H9 (cell line): Measurements from ENCODE around the gene GRAP2. TPM values are rescaled to one million over a fixed set of nuclear protein-coding genes. Genes with fewer than 3 reads are reported as not detected.

Source experiments
- DNase-seq: peaks from one replicate; pipeline ENCODE4 v3.0.0-alpha.2; 2017
- H2AFZ ChIP-seq: one replicate; pipeline ENCODE4 v1.6.1; 2013; ENCODE audit warnings: mild to moderate bottlenecking, low read length, control low read depth, moderate library complexity
- H2AK5ac ChIP-seq: 2 replicates; pipeline ENCODE4 v1.6.1; 2013; ENCODE audit warnings: low read length, control low read depth, mixed read lengths; ENCODE audit not compliant: insufficient read length
- H2BK120ac ChIP-seq: one replicate; pipeline ENCODE4 v1.6.1; 2013; ENCODE audit warnings: low read depth, mild to moderate bottlenecking, low read length, control low read depth, inconsistent platforms; ENCODE audit not compliant: poor library complexity, severe bottlenecking
- H2BK12ac ChIP-seq: 2 replicates; pipeline ENCODE4 v1.6.1; 2013; ENCODE audit warnings: low read length, control low read depth, mixed read lengths, low read depth; ENCODE audit not compliant: insufficient read length
- H2BK15ac ChIP-seq: 2 replicates; pipeline ENCODE4 v1.6.1; 2013; ENCODE audit warnings: low read depth, low read length, control low read depth
- H2BK20ac ChIP-seq: one replicate; pipeline ENCODE4 v1.6.1; 2013; ENCODE audit warnings: low read depth, mild to moderate bottlenecking, low read length, control low read depth, inconsistent platforms; ENCODE audit not compliant: poor library complexity, severe bottlenecking
- H2BK5ac ChIP-seq: 2 replicates; pipeline ENCODE4 v1.6.1; 2013; ENCODE audit warnings: low read length, control low read depth, mixed read lengths; ENCODE audit not compliant: insufficient read length
- H3K14ac ChIP-seq: 2 replicates; pipeline ENCODE4 v1.6.1; 2013; ENCODE audit warnings: low read length, control low read depth; ENCODE audit not compliant: insufficient read depth
- H3K18ac ChIP-seq: 2 replicates; pipeline ENCODE4 v1.6.1; 2013; ENCODE audit warnings: low read depth, mild to moderate bottlenecking, mixed read lengths, low read length, control low read depth; ENCODE audit not compliant: insufficient read length
- H3K23ac ChIP-seq: 2 replicates; pipeline ENCODE4 v1.6.1; 2013; ENCODE audit warnings: low read length, control low read depth, mixed read lengths, low read depth; ENCODE audit not compliant: insufficient read length
- H3K23me2 ChIP-seq: 2 replicates; pipeline ENCODE4 v1.6.1; 2013; ENCODE audit warnings: low read depth, mild to moderate bottlenecking, mixed read lengths, low read length, control low read depth; ENCODE audit not compliant: insufficient read length, poor library complexity, severe bottlenecking
- H3K27ac ChIP-seq: 2 replicates; pipeline ENCODE4 v1.5.1; 2013; ENCODE audit warnings: low read length, control low read depth, mixed read lengths, low read depth; ENCODE audit not compliant: insufficient read length
- H3K27me3 ChIP-seq: 2 replicates; pipeline ENCODE4 v1.6.1; 2013; ENCODE audit warnings: low read length, control low read depth, inconsistent platforms; ENCODE audit not compliant: insufficient read depth
- H3K4ac ChIP-seq: 2 replicates; pipeline ENCODE4 v1.6.1; 2013; ENCODE audit warnings: low read depth, mild to moderate bottlenecking, control low read depth, inconsistent platforms, low read length, moderate library complexity
- H3K4me1 ChIP-seq: 2 replicates; pipeline ENCODE4 v1.6.1; 2013; ENCODE audit warnings: low read length, control low read depth, inconsistent platforms; ENCODE audit not compliant: insufficient read depth
- H3K4me2 ChIP-seq: 2 replicates; pipeline ENCODE4 v1.6.1; 2013; ENCODE audit warnings: low read length, control low read depth, mixed read lengths; ENCODE audit not compliant: insufficient read length, insufficient read depth
- H3K56ac ChIP-seq: 2 replicates; pipeline ENCODE4 v1.6.1; 2013; ENCODE audit warnings: low read depth, mild to moderate bottlenecking, mixed read lengths, low read length, control low read depth; ENCODE audit not compliant: insufficient read length
- H3K79me1 ChIP-seq: 2 replicates; pipeline ENCODE4 v1.6.1; 2013; ENCODE audit warnings: low read depth, mild to moderate bottlenecking, moderate library complexity, low read length, control low read depth, inconsistent platforms; ENCODE audit not compliant: insufficient read depth, poor library complexity, severe bottlenecking
- H3K79me2 ChIP-seq: 2 replicates; pipeline ENCODE4 v1.6.1; 2013; ENCODE audit warnings: low read length, control low read depth, inconsistent platforms; ENCODE audit not compliant: insufficient read depth
- H3K9ac ChIP-seq: 2 replicates; pipeline ENCODE4 v1.6.1; 2013; ENCODE audit warnings: low read length, control low read depth, mixed read lengths; ENCODE audit not compliant: insufficient read length; ENCODE audit errors: extremely low read depth
- H3K9me3 ChIP-seq: one replicate; pipeline ENCODE4 v1.6.1; 2013; ENCODE audit warnings: low read depth, low read length, inconsistent platforms; ENCODE audit not compliant: control insufficient read depth
- H3T11ph ChIP-seq: one replicate; pipeline ENCODE4 v1.6.1; 2013; ENCODE audit warnings: mild to moderate bottlenecking, low read length, control low read depth, inconsistent platforms
- H4K20me1 ChIP-seq: one replicate; pipeline ENCODE4 v1.6.1; 2013; ENCODE audit not compliant: control insufficient read depth, insufficient read length, insufficient read depth
- H4K5ac ChIP-seq: 2 replicates; pipeline ENCODE4 v1.6.1; 2013; ENCODE audit warnings: low read depth, mild to moderate bottlenecking, mixed read lengths, low read length, control low read depth; ENCODE audit not compliant: insufficient read length
- H4K8ac ChIP-seq: replicated peaks from 2 replicates; pipeline ENCODE4 v1.6.1; 2013; ENCODE audit warnings: low read length, control low read depth, mixed read lengths, low read depth; ENCODE audit not compliant: insufficient read length
- H4K91ac ChIP-seq: 2 replicates; pipeline ENCODE4 v1.6.1; 2013; ENCODE audit warnings: low read depth, mild to moderate bottlenecking, moderate library complexity, mixed read lengths, low read length, control low read depth; ENCODE audit not compliant: insufficient read length
- H3K27ac Mint-ChIP-seq, 3 experiments: 2 replicates in 2 of 3; 3 replicates in 1 of 3; pipeline ENCODE4 v1.8.0; 2020 to 2021; ENCODE audit warnings: mixed read lengths in 3 of 3, mild to moderate bottlenecking in 1 of 3, moderate library complexity in 1 of 3
- H3K27me3 Mint-ChIP-seq: 2 replicates; pipeline ENCODE4 v1.8.0; 2021; ENCODE audit warnings: low read depth, mild to moderate bottlenecking, moderate library complexity, mixed read lengths
- H3K36me3 Mint-ChIP-seq, 3 experiments: 2 replicates in 2 of 3; 3 replicates in 1 of 3; pipeline ENCODE4 v1.8.0; 2020 to 2021; ENCODE audit warnings: low read depth in 3 of 3, mixed read lengths in 3 of 3; ENCODE audit not compliant: insufficient read depth in 1 of 3
- H3K4me1 Mint-ChIP-seq, 2 experiments: 2 replicates each; pipeline ENCODE4 v1.8.0; 2020; ENCODE audit warnings: mixed read lengths in 2 of 2
- H3K4me3 Mint-ChIP-seq, 2 experiments: 2 replicates in 1 of 2; 3 replicates in 1 of 2; pipeline ENCODE4 v1.8.0; 2020 to 2021; ENCODE audit warnings: mild to moderate bottlenecking in 2 of 2, mixed read lengths in 2 of 2, moderate library complexity in 1 of 2
- H3K9me3 Mint-ChIP-seq, 2 experiments: 2 replicates in 1 of 2; 3 replicates in 1 of 2; pipeline ENCODE4 v1.8.0; 2020; ENCODE audit warnings: mild to moderate bottlenecking in 2 of 2, mixed read lengths in 2 of 2, moderate library complexity in 1 of 2
- CTCF ChIP-seq: fragments of 200-600 bp; sonication (generic); conservative IDR thresholded peaks from 3 replicates; pipeline ENCODE4 v1.8.0; 2021; ENCODE audit warnings: antibody characterized with exemption, mild to moderate bottlenecking
- WGBS: extraction: QIAGEN DNeasy Blood & Tissue Kit; methylation state at CpG from one replicate; pipeline ENCODE4 v1.1.7; 2013; ENCODE audit warnings: missing lambda C conversion rate, low lambda C conversion rate, mixed read lengths; ENCODE audit not compliant: insufficient read length; ENCODE audit errors: extremely low coverage; 5-methylcytosine and 5-hydroxymethylcytosine counted together
- total RNA-seq: library from RNA; stranded (reverse); gene quantifications from 2 replicates; pipeline ENCODE4 v1.2.1, GENCODE V29; 2021

GRAP2 gene
- total RNA-seq, 1 experiment from 2014 or later: not detected

GRCh38 chr22:39920134-39920743, 19.4 kb downstream of the GRAP2 start:
- no peaks in the 10 kb centered on the region for H3K23me2 ChIP-seq
- H3T11ph ChIP-seq: no peak overlapping the region
- no peak overlapping the region for H4K91ac ChIP-seq
- H3K4me1 ChIP-seq: no peaks in the 10 kb centered on the region
- H2BK5ac ChIP-seq: no peak overlapping the region
- H2BK12ac ChIP-seq: no peak overlapping the region
- Mint-ChIP-seq H3K4me3 (no peak overlapping the region), H3K27me3 (peaks cover 5% of the 10 kb centered on the region), H3K9me3 (no peaks in the 10 kb centered on the region), H3K36me3 (no peaks in the 10 kb centered on the region), H3K27ac (no peak overlapping the region), H3K4me1 (peaks cover 8 to 18% of the 10 kb centered on the region in 2 experiments)
- no peaks in the 10 kb centered on the region for H3K27me3 ChIP-seq
- H3K23ac ChIP-seq: no peak overlapping the region
- no peak for TF ChIP-seq CTCF
- H2BK20ac ChIP-seq: no peak overlapping the region
- no peak overlapping the region for H2BK15ac ChIP-seq
- WGBS: no CpG with 5 or more reads among the region's 8 CpGs
- H2AFZ ChIP-seq: no peak overlapping the region
- H4K8ac ChIP-seq: no peak overlapping the region
- H3K79me2 ChIP-seq: no peaks in the 10 kb centered on the region
- no peak overlapping the region for H2AK5ac ChIP-seq
- H2BK120ac ChIP-seq: no peak overlapping the region
- no peak overlapping the region for H3K27ac ChIP-seq
- no peaks in the 10 kb centered on the region for H3K9me3 ChIP-seq
- no peak overlapping the region for H3K9ac ChIP-seq
- H4K20me1 ChIP-seq: no peaks in the 10 kb centered on the region
- no peaks in the 10 kb centered on the region for H3K79me1 ChIP-seq
- DNase-seq: no peak
- no peak overlapping the region for H3K56ac ChIP-seq
- H3K14ac ChIP-seq: no peak overlapping the region; the same call in 1 of the 2 replicates
- H3K4ac ChIP-seq: no peak overlapping the region
- no peak overlapping the region for H3K18ac ChIP-seq
- H3K4me2 ChIP-seq: no peak overlapping the region
- no peak overlapping the region for H4K5ac ChIP-seq
